HG03354 (cell line): ENCODE measurements around the gene MYL5.
A peak's percentile ranks its signal among the peaks of the same experiment; 100 is the strongest.
"Not testable (repeated sequence)": the region's sequence is repeated elsewhere in the genome, so short reads cannot be mapped to it uniquely, and the experiment has no call there.

Source experiments
- ATAC-seq: cut with Tn5 transposase; IDR thresholded peaks from one replicate; pipeline ENCODE4 v1.9.1; 2021; ENCODE audit warnings: mild to moderate bottlenecking; ENCODE audit not compliant: unreplicated experiment, poor library complexity, severe bottlenecking

The MYL5 gene

DNA sequence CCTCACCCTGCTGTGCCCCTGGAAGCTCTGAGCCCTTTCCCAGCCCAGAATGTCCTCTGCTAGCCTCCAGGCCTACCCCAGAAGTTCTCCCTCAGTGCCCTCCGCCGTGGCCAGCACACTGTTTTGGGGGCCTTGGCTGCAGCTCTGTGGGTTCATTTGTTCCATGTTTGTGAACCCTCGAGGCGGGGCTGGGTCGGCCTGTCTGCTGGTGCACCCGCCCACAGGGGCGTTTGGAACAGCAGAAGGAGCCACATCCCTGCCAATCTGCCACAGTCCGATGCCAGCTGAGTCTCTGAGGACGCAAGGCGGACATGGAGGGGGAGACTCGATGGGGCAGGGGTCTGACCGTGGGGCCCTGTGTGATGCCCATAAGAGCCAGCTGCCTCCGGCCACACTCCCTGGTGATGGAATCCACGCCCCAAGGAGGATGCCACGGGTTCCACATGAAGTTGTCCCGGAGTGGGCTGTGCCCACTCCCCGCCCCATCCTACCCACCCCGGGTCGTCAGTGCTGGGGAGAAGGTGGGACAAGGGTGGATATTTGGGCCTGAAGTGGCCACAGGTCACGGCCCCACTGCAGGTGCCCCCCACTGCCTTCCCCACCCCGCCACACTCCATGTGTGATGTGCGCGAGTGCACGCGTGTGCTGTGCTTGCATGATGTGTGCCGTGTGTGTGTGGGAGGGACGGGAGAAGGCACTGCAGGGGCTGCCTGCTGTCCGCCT, 7.4 kb upstream of the MYL5 start:
- ATAC-seq: no peak

DNA sequence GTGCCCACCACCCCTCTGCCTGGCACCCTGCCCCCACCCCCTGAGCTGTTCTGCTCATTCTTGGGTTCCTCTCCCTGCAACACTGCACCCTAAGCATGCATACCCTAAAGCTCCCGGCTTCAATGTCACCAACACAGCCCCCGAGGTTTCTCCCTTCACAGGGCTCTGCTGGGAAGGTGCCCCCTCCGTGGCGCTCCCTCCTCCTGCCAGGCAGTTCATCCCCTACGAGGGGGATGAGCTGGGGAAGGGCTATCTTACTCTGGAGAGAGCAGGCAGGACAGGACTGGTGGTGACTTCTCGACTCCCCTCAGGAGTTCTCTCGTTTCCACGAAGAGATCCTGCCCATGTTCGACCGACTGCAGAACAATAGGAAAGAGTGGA, 6.8 kb upstream of the MYL5 start:
- ATAC-seq: no peak

DNA sequence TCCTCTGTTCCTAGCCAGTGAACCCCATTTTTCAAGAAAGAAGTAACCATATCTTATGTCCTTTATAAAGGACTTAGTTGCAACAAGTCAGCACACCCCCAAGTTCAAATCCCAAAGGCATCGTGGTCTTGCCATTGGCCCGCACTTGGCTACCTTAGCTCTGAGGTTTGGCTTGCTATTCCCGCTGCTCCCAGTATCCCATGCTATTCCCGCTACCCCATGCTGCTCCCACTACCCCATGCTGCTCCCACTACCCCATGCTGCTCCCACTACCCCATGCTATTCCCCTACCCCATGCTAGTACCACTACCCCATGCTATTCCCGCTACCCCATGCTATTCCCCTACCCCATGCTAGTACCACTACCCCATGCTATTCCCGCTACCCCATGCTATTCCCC, 6.1 kb upstream of the MYL5 start:
- not testable (repeated sequence) for ATAC-seq

DNA sequence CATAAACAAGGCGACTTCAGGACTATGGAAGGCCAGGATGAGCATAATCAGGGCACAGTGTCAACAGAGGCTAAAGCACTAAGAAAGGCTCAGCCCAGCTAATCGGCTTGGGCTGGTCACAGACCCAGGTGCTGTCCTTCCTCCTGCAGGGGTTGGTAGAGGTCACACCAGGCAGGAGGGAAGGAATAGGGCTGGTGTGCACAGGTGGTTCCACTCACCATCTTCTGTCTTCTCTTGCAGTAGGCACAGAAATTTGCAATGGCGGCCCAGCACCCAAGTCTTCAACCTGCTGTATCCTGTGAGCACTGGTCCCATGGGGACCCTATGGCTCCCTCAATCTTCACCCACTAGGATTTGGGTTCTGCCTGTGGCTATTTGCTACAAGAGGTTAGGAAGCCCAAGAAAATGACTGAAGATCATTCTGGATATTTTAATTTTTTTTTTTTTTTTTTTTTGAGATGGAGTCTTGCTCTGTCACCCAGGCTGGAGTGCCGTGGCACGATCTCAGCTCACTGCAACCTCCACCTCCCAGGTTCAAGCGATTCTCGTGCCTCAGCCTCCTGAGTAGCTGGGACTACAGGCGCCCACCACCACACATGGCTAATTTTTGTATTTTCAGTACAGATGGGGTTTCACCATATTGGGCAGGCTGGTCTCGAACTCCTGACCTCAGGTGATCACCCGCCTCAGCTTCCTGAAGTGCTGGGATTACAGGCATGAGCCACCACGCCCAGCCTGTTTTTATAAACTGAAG, 4.4 kb upstream of the MYL5 start:
- ATAC-seq: not testable (repeated sequence)

DNA sequence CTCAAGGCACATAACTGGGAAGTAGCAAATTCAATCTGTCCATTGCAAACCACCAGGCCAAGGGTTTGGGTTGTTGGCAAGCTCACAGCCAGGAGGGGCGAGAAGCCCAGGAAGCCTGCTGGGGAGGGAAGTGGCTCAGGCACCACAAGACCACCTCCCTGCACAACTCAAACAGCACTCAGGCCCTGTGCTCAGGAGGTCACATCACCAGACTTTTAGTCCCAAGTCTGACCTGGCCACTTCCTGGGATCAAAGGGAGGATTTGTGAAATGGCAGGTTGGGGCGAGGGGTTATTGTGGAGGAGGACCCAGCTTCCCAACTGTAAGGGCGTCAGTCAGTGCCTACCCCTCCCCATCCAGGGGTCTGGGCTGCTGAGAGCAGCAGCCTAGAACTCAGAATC, 2.6 kb upstream of the MYL5 start:
- ATAC-seq: no peak

DNA sequence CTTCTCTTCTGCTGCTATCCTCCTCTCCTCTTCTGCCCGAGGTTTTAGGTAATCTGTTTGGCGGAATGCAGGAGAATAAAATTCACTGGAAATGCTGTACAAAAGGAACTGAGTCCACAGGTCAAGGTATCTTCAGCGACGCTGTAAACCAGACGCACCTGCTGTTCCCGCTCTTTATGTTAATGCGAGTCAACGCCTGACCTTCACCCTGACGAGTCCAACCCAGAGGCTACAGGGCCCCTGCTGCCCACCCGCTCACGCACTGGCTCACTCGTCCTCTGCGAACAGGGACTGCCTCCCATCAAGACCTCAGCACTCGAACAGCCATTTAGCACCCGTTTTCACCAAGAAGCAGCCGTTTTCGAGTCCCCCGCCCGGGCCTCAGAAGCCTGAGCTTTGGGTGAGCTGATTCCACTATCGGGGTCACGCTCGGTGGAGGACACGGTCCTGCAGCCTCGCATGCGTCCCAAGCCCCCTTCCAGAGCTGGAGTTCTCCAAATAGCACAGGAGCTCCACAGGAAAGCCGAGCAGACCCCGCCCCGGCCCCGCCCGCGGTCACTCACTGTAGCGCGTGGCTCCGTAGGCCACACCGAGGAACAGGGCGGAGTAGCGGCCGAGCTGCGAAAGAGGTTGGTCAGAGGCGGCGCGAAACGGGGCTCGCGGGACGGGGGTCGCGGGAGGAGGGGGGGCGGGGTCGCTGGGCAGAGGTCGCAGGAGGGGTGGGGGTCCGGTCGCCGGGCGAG, 822 bp upstream of the MYL5 start:
- no peak for ATAC-seq

DNA sequence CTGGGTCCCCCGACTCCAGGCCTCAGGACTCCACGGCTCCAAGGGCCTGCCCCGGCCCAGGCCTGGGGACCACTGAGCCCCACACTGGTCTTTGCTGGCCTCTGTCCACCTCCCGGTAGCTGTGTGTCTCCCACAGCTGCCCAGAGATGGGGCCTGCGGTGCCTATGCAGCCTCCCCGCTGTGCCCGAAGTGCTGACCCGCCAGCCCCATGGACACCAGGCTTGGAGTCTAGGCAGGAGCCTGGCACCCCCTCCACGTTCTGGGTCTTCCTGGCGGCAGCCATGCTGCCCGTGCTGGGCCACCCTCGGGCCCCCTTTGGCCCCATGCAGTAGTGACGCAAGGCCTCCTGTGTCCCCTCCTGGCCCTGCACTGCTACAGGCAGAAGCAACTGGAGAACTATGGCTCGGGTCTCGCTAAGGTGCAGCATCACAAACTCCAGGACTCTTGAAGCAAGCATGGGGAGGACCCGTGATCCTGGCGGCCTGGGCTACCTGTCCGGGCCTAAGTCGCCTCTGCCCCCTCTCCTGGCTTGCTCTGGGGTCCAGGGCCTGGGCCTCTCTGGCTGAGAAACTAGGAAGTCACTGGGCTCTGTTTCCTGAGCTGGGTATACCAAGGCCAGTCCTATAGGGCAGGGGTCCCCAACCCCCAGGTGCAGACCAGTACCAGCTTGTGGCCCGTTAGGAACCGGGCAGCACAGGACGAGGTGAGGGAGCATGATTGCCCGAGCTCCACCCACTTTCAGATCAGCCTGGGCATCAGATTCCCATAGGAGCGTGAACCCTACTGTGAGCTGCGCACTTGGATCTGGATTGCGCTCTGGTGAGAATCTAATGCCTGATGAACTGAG, 917 bp downstream of the MYL5 start:
- ATAC-seq: no peak

DNA sequence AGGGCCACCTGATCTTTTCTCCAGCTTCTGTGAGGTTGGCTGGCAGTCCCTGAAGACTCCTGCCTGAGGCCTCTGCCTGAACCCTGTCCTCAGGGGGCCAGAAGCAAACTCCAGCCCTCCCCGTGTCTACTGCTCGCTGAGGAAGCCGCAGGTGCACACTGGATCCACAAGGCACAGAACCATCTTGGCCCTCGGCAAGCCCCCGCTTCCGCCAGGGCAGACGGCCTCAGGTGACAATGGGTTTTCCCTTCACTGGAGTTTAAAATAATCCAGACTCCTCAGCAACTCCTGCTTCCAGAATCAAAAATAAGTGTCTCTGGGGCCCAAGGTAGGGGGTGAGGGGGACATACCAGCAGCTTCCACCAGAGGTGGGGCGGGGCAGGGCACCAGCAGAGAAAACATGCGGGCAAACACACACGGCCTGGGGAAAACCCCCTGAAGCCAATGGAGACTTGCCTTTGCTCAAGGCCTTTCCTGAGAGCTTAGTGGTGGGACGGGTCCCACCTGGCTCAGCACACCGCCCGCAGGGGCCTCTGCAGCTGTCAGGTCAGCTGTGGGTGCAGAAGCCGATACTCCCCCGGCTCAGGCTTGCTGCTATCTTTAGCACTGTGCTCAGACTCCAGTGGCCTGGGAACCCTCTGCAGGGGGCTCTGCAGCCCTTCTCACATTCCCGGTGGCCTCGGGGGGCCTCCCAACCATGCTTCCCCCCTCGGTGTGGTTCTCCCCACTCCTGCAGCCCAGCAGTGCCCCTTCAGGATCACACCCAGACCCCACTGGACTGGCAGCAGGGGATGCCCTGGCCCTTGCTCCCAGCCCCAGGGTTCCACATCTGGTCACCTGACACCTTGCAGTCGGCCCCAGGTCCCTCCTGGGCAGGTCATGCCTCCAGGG, 1.9 kb downstream of the MYL5 start:
- peak; percentile 40 for ATAC-seq

DNA sequence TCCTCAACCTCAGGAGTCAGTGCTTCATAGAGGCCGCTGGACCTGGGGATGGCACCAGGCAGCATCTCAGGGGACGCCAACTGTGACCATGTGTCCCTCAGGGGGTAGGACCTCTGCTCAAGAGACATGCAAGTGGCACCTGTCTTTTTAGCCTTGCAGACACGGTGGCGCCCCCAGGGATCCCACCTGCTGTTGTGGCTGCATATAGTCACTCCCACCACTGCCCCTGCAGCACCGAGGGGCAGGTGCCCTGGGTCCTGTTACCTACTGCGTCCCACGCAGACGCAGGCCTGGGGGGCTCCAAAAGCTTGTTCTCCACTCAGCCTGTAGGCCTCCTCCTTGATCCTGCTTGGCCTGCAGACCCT, 2.5 kb downstream of the MYL5 start:
- no peak for ATAC-seq

DNA sequence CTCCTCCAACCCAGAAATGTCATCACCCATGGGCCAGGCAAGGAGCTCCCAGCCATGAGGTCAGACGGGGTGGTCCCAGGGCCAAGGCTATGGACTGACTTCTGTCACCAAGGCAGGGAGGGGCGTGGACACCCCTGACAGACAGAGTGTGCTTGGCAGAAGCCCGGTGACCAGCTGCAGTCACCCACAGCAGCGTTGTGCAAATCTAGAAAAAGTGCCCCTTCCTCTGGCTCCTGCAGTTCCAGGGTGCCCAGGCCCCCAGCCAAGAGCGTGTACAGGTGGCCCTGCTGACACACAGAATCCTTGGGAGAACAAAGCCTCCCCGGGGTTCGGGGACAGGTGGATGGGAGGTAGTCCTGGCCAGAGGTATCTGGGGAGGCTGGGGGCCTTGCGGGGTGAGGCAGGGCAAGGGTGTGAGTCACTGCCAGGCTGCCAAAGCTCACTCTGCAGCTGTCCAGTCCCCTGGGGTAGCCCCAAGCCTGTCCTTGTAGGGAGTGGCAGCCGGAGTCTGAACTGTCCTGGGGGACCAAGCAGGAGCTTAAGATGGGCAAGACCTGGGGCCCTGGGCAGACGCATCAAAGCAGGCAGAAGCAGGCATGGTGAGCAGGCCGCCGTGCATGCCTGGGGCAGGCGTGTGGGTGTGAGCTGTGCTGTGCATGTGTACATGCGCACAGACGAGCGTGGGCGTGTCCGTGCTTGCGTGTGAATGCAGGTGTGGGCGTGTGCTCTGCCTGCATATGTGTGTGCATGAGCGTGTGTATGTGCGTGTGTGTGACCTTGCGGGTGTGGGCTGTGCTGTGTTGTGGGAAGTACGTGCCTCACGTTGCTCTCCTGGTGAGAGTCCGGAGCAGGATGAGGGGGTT, 3.3 kb downstream of the MYL5 start:
- ATAC-seq: no peak

DNA sequence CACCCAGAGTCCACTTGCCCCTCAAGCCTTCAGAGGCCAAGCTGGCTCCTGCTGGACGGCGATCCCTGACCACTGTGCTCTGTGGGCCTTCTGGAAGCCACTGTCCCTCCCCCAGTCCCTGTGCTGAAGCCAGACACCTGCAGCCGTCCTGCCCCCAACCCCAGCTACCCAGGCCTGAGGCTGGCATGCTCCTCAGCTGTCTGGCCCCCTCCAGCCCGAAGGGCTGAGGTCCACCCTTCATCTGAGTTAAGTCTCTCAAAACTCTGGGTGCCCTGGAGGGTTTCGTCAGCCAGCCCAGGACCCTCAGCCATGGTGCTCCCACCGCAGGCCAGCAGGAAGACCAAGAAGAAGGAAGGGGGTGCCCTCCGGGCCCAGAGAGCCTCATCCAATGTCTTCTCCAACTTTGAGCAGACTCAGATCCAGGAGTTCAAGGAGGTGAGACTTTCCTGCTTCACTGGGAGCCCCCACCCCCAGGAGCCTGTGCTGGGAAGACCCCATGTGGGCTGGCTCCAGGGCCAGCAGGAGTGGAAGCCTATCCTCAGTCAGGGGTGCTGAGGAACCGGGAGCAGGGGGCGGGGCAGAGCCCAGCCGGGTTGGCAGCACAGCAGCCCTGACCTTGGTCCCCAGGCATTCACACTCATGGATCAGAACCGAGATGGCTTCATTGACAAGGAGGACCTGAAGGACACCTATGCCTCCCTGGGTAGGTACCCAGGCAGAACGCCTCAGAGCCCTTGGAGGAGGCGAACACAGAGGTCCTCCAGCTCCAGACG, 4.2 kb downstream of the MYL5 start:
- ATAC-seq: no peak

DNA sequence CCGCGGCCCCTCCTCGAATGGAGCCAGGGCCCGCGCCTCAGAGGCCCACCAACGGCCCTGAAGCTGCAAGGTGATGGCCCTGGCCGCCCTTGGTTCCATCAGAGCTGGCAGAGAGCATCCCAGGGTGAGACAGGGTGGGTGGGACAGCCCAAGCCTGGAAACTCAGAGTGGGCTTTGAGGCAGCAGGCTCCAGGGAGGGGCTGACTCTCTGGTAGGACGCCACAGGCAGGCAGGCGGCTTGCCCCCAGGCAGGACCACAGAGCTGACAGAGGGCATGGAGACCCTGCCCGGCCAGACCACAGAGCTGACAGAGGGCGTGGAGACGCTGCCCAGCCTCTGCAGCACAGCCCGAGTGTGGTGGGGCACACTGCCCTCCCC, 4.8 kb downstream of the MYL5 start:
- ATAC-seq: no peak

DNA sequence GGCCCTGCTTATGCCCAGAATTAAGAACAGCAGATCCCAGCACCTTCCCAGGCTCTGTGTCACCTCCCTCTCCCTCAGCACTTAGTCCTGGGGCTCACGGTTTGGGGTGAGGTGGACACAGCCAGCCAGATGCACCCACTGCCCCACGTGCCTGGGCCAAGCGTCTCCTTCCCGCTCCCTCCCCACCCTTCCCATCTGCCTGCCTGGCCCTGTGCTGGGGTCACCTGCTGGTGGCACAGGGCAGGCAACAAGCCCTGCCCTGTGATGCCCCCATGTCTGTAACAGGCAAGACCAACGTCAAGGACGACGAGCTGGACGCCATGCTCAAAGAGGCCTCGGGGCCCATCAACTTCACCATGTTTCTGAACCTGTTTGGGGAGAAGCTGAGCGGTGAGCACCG, 5.3 kb downstream of the MYL5 start:
- no peak for ATAC-seq

DNA sequence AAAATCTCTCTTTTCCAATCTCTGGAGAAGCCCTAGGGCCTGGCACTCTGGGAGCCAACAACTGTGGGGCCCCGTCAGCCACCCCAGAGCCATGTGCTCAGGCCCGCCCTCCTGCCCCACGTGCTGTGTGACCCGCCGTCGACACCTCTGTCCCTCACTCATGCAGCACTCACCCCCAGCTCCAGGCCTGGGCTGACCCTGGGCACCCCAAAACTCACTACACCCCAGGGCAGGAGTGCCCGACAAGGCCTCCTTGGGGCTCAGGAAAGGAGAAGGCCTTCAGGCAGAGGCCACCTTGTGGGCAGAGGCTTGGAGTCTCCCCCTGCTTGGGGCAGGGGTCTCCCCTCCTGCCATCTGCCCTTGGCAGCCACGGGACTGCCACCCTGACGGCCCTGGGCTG, 5.7 kb downstream of the MYL5 start:
- ATAC-seq: no peak

DNA sequence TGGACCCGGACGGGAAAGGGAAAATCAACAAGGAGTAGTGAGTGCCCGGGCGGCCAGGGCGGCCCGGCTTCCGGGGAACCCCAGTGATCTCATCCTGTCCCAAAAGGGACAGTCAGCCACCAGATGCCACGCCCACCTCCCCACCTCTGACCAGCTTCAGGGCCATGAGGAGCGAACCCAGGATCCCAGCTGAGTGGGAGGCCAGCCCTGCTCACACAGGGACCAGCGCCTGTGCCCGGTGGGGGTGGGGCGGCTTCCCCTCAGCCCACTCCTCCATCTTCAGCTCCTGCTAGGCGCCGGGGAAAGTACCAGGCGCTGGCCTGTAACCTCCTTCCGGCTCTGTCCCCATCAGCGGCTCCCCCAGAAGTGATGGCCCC, 6.2 kb downstream of the MYL5 start:
- no peak for ATAC-seq

DNA sequence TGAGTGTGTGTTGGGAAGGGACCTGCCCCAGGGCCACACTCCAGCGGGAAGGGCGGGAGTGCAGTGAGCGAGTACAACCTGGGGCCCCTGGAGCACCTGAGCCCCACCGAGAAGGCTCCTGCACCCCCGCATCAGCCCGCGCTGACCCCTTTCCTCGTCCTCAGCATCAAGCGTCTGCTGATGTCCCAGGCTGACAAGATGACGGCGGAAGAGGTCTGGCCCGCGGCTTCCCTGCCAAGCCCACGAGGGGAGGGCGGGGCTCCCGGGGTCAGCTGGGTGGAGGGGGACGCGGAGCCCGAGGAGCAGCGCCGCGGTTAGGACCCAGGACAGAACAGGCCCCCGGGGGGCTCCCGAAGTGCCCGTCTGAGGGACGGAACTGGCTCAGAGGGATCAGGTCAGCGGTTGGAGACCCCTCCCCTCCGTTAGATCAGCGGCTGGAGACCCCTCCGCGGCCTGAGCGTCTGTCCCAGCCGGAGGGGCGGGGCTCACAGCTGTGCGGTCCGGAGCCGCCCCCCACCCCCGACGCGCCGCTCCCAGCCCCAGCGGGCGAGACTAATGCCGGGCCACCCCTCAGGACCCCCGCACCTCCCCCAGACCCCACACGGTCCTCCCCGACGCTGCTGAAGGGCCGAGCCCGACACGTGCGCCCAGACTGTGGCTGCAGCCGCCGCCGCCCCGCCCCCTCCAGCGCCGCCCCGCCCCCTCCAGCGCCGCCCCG, 6.7 kb downstream of the MYL5 start:
- ATAC-seq: no peak
